Esophagus squamous epithelium (tissue), 5 donors: ENCODE data around the gene TET3. TPM values are rescaled to one million over a fixed set of nuclear protein-coding genes. Genes with fewer than 3 reads are reported as not detected.

Source experiments
- DNase-seq: peaks from one replicate; lab custom pipeline; 2025; lab: John Stamatoyannopoulos, UW
- H3K27ac ChIP-seq, 4 donors: fragments of 200-600 bp; sonication (generic); one replicate each; pipeline ENCODE4 v1.5.1; 2016 to 2019; ENCODE audit warnings: mild to moderate bottlenecking in 1 of 4
- H3K27me3 ChIP-seq, 4 donors: fragments of 200-600 bp; sonication (generic); 1 replicate in 3 of 4; 2 replicates in 1 of 4; pipeline versions ENCODE4 v1.5.1 to v1.6.0; 2017 to 2021; ENCODE audit warnings: antibody characterized with exemption in 1 of 4
- H3K36me3 ChIP-seq, 3 donors: fragments of 200-600 bp; sonication (generic); one replicate each; pipeline ENCODE4 v1.5.1; 2016 to 2019
- H3K4me1 ChIP-seq, 3 donors: fragments of 200-600 bp; sonication (generic); one replicate each; pipeline ENCODE4 v1.5.1; 2017 to 2019
- H3K4me3 ChIP-seq, 4 donors: fragments of 200-600 bp; sonication (generic); 1 replicate in 3 of 4; 2 replicates in 1 of 4; pipeline ENCODE4 v1.5.1; 2016 to 2019; ENCODE audit warnings: mild to moderate bottlenecking in 2 of 4, moderate library complexity in 1 of 4
- H3K9me3 ChIP-seq, 3 donors: fragments of 200-600 bp; sonication (generic); one replicate each; pipeline ENCODE4 v1.5.1; 2016 to 2019
- CTCF ChIP-seq, 6 experiments: fragments of 450-650 bp in 4 of 6; fragments of 200-600 bp in 2 of 6; sonication (generic) in 2 of 6; IDR thresholded peaks; one replicate each; pipeline ENCODE4 v1.5.1; 2016 to 2019; ENCODE audit warnings: antibody characterized with exemption in 6 of 6, mild to moderate bottlenecking in 4 of 6, moderate library complexity in 4 of 6
- POLR2A ChIP-seq, 4 donors: fragments of 450-650 bp; IDR thresholded peaks; one replicate each; pipeline ENCODE4 v1.6.1; 2017; ENCODE audit warnings: antibody characterized with exemption in 4 of 4, mild to moderate bottlenecking in 4 of 4, moderate library complexity in 3 of 4
- WGBS, 2 donors: methylation state at CpG; one replicate each; pipeline ENCODE4 v1.1.5; 2018; 5-methylcytosine and 5-hydroxymethylcytosine counted together
- intact Hi-C: fragments of 100-400 bp; cut with DNase I; formaldehyde crosslinking; loops from one replicate; pipeline ENCODE4 v1.15.0; 2022
- total RNA-seq, 4 donors: library from RNA; depleted of rRNA; stranded (reverse); fragments of >200 nt; gene quantifications; one replicate each; pipeline ENCODE4 v1.1.0, GENCODE V29; 2016
- donor health status: DM: yes; HTN: yes; CAD: no.

TET3 gene
- total RNA-seq, 4 donors from 2014 or later: 6.6 to 20.2 (median 16.2) TPM

GRCh38 chr2:74002505-74003421 lies 18.1 kb downstream of the TET3 start:
- intact Hi-C loops: no loop called here
- Histone ChIP-seq H3K27me3 (no peaks in the 10 kb centered on the region), H3K4me3 (peak overlapping the region; percentile 44 to 76 (median 56)), H3K27ac (peak overlapping the region; percentile 43 to 78 (median 68)), H3K4me1 (peaks cover 43 to 89% (median 54%) of the 10 kb centered on the region in 3 donors), H3K9me3 (no peaks in the 10 kb centered on the region), H3K36me3 (peaks cover 0 to 19% (median 0%) of the 10 kb centered on the region in 3 donors)
- TF ChIP-seq POLR2A (IDR thresholded peaks at IDR 0.05) (peak in 2 of 4 donors; percentile 47 to 70), CTCF (IDR thresholded peaks at IDR 0.05) (peak in 4 of 6 experiments; percentile 20 to 33 (median 25))
- WGBS, 2 donors: 5 to 37% methylated on average over 11 to 31 of the region's 68 CpGs
- no peak for DNase-seq

- no peaks in the 10 kb centered on the region for H3K9me3 ChIP-seq
- peaks cover 0 to 19% (median 0%) of the 10 kb centered on the region in 3 donors for H3K36me3 ChIP-seq
- DNase-seq: no peak
- H3K27ac ChIP-seq: peak overlapping the region in 1 of 4 donors; percentile 73
- H3K4me1 ChIP-seq: peaks cover 45 to 92% (median 55%) of the 10 kb centered on the region in 3 donors
- no peak for TF ChIP-seq POLR2A (IDR thresholded peaks at IDR 0.05)
- no peak for TF ChIP-seq CTCF (IDR thresholded peaks at IDR 0.05)
- H3K4me3 ChIP-seq: peak overlapping the region in 3 of 4 donors; percentile 52 to 76 (median 61)
- intact Hi-C loops: no loop called here
- H3K27me3 ChIP-seq: no peaks in the 10 kb centered on the region
- 50 to 64% methylated on average over 8 to 12 of the region's 16 CpGs for WGBS, 2 donors
Measured at GRCh38 chr2:74003494-74004211, 18.9 kb downstream of the TET3 start.

GRCh38 chr2:74004212-74005182 lies 19.8 kb downstream of the TET3 start:
- no peak for DNase-seq
- 68 to 75% methylated on average over 7 to 11 of the region's 18 CpGs for WGBS, 2 donors
- intact Hi-C loops: no loop called here

DNA sequence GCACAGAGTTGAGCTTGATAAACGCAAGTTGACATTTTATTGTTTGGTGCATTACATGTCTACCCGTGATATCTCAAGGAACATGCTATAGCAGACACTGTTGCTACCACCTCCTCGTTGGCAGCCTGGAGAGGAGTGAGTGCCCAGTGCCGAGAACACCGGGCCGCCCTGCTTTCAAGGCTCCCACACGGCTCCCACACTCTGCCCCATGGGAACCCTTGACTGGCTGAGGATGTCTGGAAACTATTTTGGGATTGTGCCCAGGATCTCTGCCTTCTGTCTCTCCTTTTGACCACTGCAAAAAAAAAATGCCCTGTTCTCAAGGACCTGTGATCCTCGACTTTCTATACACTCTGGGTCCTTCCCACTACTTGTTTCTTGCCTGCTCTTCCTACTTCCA lies 21.1 kb downstream of the TET3 start:
- Histone ChIP-seq H3K27me3 (no peaks in the 10 kb centered on the region), H3K9me3 (no peaks in the 10 kb centered on the region), H3K36me3 (peaks cover 0 to 19% (median 0%) of the 10 kb centered on the region in 3 donors), H3K27ac (no peak overlapping the region), H3K4me3 (no peak overlapping the region), H3K4me1 (peaks cover 50 to 98% (median 65%) of the 10 kb centered on the region in 3 donors)
- TF ChIP-seq POLR2A (IDR thresholded peaks at IDR 0.05) (no peak), CTCF (IDR thresholded peaks at IDR 0.05) (no peak)
- 66 to 73% methylated on average over 7 to 8 of the region's 8 CpGs for WGBS, 2 donors
- DNase-seq: no peak
- intact Hi-C loops: no loop called here

More at GRCh38 chr2:74004212-74005182, 19.8 kb downstream of the TET3 start:
- peak overlapping the region in 1 of 4 donors; percentile 76 for H3K4me3 ChIP-seq
- no peaks in the 10 kb centered on the region for H3K27me3 ChIP-seq
- no peaks in the 10 kb centered on the region for H3K9me3 ChIP-seq
- no peak overlapping the region for H3K27ac ChIP-seq
- TF ChIP-seq POLR2A (IDR thresholded peaks at IDR 0.05) (no peak), CTCF (IDR thresholded peaks at IDR 0.05) (no peak)
- peaks cover 0 to 19% (median 0%) of the 10 kb centered on the region in 3 donors for H3K36me3 ChIP-seq
- peaks cover 53 to 98% (median 63%) of the 10 kb centered on the region in 3 donors for H3K4me1 ChIP-seq
